GM10266 (cell line): ENCODE measurements around the gene B4GALT6.

Source experiments
- DNase-seq: peaks from one replicate; pipeline ENCODE4 v3.0.0; 2012; ENCODE audit errors: extremely low spot score
- CTCF ChIP-seq: IDR thresholded peaks from 2 replicates; pipeline ENCODE4 v1.5.1; 2012; ENCODE audit warnings: mild to moderate bottlenecking, low read depth; ENCODE audit not compliant: control insufficient read depth, insufficient read depth; ENCODE audit errors: missing control alignments

Gene B4GALT6

GRCh38 chr18:31595121-31595771, 89.1 kb downstream of the B4GALT6 start:
- TF ChIP-seq CTCF, result no peak
- DNase-seq, result no peak

DNA sequence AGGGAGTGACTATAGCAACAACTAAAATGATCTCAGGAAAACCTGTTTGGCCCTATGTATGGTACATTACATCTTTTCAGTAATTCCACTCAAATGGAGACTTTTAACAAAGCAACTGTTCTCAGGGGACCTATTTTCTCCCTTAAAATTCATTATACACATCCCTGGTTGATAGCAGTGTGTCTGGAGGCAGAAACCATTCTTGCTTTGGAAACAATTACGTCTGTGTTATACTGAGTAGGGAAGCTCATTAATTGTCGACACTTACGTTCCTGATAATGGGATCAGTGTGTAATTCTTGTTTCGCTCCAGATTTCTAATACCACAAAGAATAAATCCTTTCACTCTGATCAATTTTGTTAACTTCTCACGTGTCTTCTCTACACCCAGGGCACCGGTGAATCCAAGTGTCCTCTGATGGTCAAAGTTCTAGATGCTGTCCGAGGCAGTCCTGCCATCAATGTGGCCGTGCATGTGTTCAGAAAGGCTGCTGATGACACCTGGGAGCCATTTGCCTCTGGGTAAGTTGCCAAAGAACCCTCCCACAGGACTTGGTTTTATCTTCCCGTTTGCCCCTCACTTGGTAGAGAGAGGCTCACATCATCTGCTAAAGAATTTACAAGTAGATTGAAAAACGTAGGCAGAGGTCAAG, 91.7 kb downstream of the B4GALT6 start:
- TF ChIP-seq CTCF, result no peak
- DNase-seq, result no peak

- DNase-seq, result no peak
- TF ChIP-seq CTCF, result no peak
These were observed 92.8 kb downstream of the B4GALT6 start, which contains the start of gene TTR for GRCh38 chr18:31591628-31592027. Gene TTR, plus strand, starts transcription at chr18:31591877. Its CDS starts 26 bp downstream, at chr18:31591903.

DNA sequence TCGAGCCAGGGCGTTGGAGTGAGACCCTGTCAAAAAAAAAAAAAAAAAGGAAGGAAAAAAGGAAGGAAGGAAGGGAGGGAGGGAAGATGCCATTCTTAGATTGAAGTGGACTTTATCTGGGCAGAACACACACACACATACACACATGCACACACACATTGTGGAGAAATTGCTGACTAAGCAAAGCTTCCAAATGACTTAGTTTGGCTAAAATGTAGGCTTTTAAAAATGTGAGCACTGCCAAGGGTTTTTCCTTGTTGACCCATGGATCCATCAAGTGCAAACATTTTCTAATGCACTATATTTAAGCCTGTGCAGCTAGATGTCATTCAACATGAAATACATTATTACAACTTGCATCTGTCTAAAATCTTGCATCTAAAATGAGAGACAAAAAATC, 93.3 kb downstream of the B4GALT6 start:
- no peak for TF ChIP-seq CTCF
- DNase-seq, result no peak

GRCh38 chr18:31590570-31590969, 93.8 kb downstream of the B4GALT6 start:
- no peak for TF ChIP-seq CTCF
- DNase-seq, result no peak

- TF ChIP-seq CTCF, result no peak
- DNase-seq, result no peak
These were observed 96.9 kb downstream of the B4GALT6 start for GRCh38 chr18:31587529-31587928.

GRCh38 chr18:31586616-31587015, 97.8 kb downstream of the B4GALT6 start:
- no peak for DNase-seq
- TF ChIP-seq CTCF, result no peak
